PFSK-1 (cell line): ENCODE measurements around the gene CYP17A1.

ENCODE experiments used
- FOXP2 ChIP-seq: optimal IDR thresholded peaks from 2 replicates; pipeline ENCODE3; 2011; ENCODE audit warnings: borderline replicate concordance, control low read depth, inconsistent platforms; ENCODE audit not compliant: insufficient read depth; ENCODE audit errors: extremely low read length, extremely low read depth
- POLR2AphosphoS5 ChIP-seq: IDR thresholded peaks from 2 replicates; pipeline ENCODE4 v1.6.1; 2012; ENCODE audit warnings: low read depth, mild to moderate bottlenecking, control low read depth, low read length, moderate library complexity
- REST ChIP-seq, 2 experiments: IDR thresholded peaks; 2 replicates each; pipeline versions ENCODE4 v1.6.1 to v1.8.0; 2011 to 2012; ENCODE audit warnings: low read depth in 2 of 2, low read length in 2 of 2, control low read depth in 1 of 2, inconsistent platforms in 1 of 2, mild to moderate bottlenecking in 1 of 2, moderate library complexity in 1 of 2; ENCODE audit not compliant: insufficient read depth in 1 of 2
- SIN3A ChIP-seq: IDR thresholded peaks from 2 replicates; pipeline ENCODE4 v1.6.1; 2012; ENCODE audit warnings: mild to moderate bottlenecking, low read length, moderate library complexity, borderline replicate concordance; ENCODE audit not compliant: insufficient read depth
- TAF1 ChIP-seq: IDR thresholded peaks from 2 replicates; pipeline ENCODE4 v1.6.1; 2012; ENCODE audit warnings: low read length, control low read depth, borderline replicate concordance; ENCODE audit not compliant: insufficient read depth

Gene CYP17A1

GRCh38 chr10:102814873-102815661 lies 22.1 kb downstream of the CYP17A1 start:
- TF ChIP-seq POLR2AphosphoS5 = no peak
- no peak for TF ChIP-seq TAF1
- no peak for TF ChIP-seq REST (IDR thresholded peaks at IDR 0.05; ENCODE audit: insufficient read depth in 1 of 2, low read depth in 2 of 2, low read length in 2 of 2)
- no peak for TF ChIP-seq SIN3A
- TF ChIP-seq FOXP2 = no peak

GRCh38 chr10:102814453-102814871 lies 22.8 kb downstream of the CYP17A1 start:
- TF ChIP-seq FOXP2 (peak; percentile 51), TAF1 (no peak), POLR2AphosphoS5 (no peak), REST (IDR thresholded peaks at IDR 0.05; ENCODE audit: insufficient read depth in 1 of 2, low read depth in 2 of 2, low read length in 2 of 2) (no peak)

- no peak for TF ChIP-seq SIN3A
- TF ChIP-seq FOXP2 = no peak
- TF ChIP-seq TAF1 = no peak
- no peak for TF ChIP-seq REST (IDR thresholded peaks at IDR 0.05; ENCODE audit: insufficient read depth in 1 of 2, low read depth in 2 of 2, low read length in 2 of 2)
- no peak for TF ChIP-seq POLR2AphosphoS5
Observed at GRCh38 chr10:102813734-102814452, 23.3 kb downstream of the CYP17A1 start.

- TF ChIP-seq SIN3A (no peak), FOXP2 (no peak), POLR2AphosphoS5 (no peak), REST (IDR thresholded peaks at IDR 0.05; ENCODE audit: insufficient read depth in 1 of 2, low read depth in 2 of 2, low read length in 2 of 2) (no peak), TAF1 (no peak)
Observed at GRCh38 chr10:102813017-102813541, 24.1 kb downstream of the CYP17A1 start.
